HG03095 (cell line): Measurements from ENCODE around the gene JAZF1.

ENCODE experiments used
- ATAC-seq: cut with Tn5 transposase; IDR thresholded peaks from one replicate; pipeline ENCODE4 v1.9.1; 2021; ENCODE audit warnings: moderate library complexity; ENCODE audit not compliant: unreplicated experiment

Gene JAZF1

DNA sequence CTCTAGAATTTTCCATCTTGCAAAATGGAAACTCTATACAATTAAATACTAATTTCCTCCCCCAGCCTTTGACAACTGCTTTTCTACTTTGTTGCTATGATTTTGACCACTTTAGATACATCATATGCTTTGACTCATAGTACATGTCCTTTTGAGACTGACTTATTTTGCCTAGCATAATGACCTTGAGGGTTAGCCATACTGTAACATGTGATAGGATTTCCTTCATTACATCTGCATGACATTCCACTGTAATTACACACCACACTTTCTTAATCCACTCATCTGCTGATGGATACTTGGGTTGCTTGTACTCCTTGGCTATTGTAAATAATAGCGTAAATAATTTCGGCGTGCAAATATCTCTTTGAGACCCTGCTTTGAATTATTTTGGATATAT lies 127.7 kb downstream of the JAZF1 start:
- no peak for ATAC-seq

DNA sequence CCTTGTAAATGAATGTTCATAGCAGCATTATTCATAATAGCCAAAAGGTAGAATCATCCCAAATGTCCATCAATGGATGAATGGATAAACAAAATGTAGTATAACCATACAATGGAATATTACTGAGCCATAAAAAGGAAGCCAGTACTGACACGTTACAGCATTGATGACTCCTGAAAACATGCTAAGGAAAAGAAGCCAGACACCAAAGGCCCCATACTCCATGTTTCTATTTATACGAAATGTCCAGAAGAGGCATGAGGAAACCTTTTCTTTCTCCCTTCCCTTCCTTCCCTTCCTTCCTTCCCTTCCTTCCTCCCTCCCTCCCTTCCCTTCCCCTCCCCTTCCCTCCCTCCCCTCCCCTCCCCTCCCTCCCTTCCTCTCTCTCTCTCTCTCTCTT lies 131.9 kb downstream of the JAZF1 start:
- ATAC-seq: no peak

DNA sequence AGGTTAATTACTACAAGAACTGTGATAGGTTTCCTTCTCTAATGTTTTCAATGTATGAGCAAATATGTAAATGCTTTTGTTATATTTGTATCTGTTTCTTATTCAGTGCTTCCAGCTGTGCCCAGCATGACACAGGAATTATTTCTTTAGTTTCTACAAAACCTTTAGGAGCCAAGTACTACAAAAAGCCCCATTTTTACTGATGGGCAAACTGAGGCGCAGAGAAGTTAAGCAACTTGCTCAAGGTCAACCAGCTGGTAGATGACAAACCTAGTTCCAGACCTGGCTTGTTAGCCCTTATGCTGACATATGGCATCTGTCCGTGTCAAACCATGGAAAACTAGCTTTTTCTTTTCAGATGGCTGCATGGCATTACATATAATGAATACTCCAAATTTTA lies 134.6 kb downstream of the JAZF1 start:
- no peak for ATAC-seq

DNA sequence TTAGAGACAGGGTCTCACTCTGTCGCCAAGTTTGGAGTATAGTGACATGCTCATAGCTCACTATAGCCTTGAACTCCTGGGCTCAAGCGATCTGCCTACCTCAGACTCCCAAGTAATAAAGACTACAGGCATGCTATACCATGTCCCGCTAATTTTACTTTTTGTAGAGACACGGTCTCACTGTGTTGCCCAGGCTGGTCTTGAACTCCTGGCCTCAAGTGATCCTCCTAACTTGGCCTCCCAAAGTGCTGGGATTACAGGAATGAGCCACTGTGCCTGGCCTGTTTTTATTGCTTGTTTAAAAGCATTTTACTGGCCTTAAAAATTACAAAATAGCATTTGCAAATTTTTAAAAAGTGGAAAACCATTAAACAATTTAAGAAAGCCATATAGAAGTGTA lies 135.0 kb downstream of the JAZF1 start:
- ATAC-seq: no peak

DNA sequence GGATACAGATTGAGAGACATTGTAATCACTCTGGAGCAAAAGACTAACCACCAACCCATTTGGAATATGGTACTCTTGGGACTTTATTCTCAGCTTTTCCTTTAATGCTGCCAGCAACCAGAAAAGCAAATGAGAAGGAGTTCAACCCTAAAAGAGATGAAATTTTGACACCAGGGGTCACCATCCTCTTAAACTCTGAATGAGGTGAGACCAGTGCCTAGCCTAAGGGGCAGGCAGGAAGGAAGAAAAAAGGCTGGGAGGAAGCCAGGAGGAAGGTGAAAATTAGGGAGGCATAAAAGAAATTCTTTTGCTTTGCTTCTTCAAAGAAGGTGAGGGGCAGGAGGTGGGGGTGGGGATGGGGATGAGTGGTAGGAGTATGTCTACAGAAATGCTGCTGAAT lies 135.8 kb downstream of the JAZF1 start:
- no peak for ATAC-seq

DNA sequence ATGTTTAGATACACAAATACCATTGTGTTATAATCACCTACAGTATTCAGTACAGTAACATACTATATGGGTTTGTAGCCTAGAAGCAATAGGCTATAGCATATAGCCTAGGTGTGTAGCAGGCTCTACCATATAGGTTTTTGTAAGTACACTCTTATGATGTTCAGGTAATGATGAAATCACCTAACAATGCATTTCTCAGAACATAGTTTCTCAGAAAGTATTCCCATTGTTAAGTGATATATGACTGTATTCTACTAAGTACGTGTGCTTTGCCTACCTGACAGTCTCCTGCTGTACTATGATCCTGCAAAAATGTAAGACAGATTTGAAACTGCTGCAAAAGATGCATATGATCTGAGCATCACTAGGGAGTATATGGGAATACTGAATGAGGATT lies 137.9 kb downstream of the JAZF1 start:
- ATAC-seq: no peak

DNA sequence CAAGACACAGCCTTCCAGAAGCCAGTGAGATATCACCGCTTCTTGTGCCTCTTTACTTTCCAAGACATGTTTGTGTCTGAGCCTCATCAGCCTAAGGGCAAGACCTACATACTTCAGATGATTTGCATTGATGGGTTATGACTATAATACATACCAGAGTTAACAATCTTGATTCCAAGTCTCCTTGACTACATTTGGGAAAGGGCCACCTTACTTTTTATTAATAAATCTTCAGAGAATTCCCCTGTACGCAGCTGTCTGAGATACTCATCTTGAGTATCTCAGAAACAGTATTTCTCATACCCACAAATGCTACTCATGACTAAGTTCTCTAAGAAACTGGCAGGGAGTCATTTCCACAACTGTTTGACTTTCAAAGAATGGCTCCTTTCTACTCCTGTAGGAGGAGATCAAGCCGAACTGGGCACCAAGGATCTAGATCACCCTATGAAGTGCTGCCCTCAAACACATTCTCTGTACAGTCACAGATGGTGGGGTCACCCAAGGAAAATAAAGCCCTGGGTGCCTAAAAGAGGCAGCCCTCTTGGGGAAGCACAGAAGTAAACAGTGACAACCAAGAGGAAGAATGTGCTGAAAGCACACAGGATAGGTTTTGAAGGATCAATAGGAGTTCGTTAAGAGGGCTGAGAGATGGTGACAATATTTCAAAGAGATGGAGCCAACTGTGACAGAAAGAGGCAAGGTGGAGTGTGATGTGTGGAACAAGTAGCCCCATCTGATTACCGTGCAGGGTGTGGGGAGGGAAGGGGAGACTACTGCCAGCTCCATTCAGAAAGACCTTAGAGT lies 138.9 kb downstream of the JAZF1 start:
- ATAC-seq: no peak

DNA sequence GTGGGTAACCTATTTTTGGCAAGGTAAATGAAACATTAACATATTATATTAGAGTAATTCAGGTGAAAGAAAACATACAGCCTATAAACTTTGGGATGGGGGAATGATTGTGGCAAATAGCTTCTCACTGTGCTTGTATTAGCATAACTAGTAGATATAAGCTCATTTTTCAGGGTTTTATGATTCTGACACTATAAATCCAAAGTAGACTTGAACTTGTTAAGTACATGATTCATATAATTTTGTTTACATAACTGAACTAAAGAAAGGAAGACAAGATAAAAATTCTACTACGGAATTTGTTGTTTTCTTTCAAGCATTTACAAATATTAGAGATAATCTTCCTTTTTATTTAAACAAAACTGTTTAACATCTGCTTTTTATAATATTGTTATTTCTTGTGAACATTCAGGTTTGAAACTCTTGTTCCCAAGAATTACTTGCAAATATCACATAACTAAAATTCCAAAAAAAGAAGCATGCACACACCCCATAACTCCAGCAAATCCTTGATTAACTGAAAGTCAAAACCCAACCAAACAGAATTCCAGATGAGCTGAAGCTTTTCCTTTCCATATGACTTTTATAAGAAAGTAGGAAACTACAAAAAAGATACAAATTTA lies 142.3 kb downstream of the JAZF1 start:
- no peak for ATAC-seq

DNA sequence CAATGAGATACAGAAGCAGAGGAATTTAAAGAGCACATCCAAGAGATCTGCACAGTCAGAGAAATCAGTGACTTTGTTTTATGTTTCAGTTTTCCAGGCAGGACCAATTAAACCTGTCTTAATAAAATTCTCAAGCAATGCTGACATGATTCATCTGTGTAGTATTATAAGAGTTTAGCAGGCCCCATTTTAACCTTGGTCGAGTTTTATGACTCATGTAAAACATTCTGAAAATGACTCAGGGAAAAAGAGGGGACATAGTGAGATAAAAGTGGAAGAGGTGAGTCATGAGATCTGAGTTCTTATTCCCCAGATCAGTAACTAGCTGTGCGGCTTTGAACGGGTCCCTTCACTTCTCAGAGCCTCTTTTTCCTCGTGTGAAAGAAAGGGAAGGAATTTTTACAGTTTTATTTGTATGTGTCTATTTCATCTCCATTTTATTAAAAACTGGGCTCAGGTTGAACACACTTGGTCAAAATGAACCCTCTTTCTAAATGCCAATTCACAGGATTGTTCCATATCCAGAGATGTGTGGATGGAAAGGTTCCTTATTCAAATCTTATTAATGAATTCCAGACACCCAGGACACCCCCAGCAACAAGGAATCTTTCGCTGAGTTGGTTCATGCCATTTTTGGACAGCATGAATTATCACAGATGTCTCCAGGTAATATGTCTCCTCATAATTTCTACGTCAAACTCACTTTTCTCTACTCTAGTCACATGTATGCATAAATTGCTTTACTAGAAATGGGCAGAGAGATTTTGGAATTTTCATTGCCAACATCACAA lies 143.2 kb downstream of the JAZF1 start:
- ATAC-seq: peak; percentile 92

DNA sequence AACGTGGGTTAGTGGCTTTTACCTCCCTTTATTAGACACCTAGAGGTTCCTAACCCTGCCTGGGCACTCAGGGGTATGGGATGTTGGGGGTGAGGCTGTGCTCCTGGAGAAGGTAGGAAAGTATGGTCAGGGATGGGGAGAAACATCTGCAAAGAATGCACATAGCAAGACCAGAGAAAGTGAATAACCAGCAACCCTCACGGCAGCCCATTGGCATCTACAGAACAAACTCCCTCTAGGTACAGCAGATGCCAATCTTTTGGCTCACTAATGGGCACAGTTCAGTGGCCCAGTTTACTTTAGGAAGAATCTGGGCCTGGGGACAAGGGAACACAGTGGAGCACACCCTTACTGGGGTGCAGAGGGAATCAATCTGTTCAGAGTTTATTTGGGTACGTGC lies 143.9 kb downstream of the JAZF1 start:
- ATAC-seq: no peak

DNA sequence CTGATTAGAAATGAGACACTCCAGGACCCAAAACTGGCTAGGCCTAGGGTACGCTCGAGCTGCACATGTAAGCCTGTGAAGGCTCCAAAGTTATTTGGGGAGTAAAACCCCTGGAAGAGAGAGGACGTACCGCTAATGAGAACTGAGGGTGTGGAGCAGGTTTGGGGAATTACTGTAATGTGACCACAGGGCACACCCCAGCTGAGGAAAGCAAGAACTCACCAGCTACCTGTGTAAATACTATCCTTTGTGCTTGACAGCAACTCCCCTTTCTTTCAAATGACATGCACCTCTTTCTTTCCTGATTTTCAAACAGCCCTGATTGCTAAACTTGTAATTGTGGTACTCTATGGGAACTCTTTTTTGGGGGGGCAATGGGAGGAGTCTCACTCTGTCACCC lies 147.2 kb downstream of the JAZF1 start:
- ATAC-seq: no peak

DNA sequence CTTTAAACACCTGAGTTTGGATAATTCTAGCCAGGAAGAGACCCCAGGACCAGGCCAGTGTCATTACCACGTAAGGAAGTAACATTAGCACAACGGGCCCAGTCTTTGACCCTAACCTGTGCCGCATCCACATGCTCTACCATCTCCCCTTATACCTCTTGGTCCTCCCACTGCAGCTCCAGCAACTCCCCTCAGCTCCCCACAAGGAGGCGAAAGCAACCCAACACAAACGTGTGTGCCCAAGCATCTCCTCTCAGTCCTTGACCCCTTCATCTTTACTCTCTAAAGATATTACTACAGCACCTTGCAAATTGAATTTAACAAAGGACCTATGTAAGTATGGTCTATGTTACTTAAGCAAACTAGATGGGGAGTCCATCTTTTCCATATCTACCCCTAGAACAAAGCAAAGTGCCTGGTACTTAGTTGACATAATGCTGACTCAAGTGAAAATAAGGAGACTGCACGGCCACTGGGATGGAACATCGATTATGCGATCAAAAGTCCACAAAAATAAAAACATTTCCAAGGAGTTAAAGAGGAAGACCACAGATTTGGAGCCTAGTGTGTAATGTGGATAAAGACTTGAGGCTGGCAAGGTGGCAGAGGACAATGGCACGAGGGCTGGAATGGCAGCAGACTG lies 147.7 kb downstream of the JAZF1 start:
- no peak for ATAC-seq

DNA sequence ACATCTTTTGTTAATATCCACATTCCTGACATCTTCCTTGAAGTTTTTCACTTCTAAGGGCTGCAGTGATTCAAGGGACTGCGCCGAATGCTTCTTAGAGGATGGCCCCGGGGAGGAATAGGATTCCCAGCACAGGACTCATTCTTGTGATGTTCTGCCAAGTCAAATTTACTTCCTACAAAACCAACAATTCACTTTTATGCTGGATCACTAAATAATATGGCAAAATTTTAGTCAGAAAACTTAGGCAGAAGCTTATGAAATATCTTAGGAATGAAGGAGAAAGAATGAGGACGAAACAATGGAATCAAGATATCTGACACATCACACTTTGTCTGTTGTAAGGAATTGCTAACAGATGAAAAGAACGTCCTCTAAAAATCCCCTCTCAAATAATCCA lies 151.5 kb downstream of the JAZF1 start:
- no peak for ATAC-seq

DNA sequence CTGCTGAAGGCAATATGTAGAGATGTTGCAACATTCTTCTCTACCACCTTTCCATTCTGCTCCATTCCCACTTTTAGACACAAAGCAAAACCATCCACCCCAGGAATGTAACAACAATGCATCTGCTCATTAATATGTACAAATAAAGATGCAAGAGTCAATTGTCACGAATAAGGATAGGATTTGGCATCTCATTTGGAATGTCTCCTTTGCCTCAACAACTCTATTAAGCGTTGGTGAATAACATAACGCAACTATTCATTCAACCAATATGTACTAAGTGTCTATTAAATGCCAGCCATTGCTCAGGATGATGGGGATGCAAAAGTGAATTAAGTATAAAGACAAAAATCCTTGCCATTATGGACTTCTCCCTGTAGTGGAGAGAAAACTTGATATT lies 152.1 kb downstream of the JAZF1 start:
- no peak for ATAC-seq

DNA sequence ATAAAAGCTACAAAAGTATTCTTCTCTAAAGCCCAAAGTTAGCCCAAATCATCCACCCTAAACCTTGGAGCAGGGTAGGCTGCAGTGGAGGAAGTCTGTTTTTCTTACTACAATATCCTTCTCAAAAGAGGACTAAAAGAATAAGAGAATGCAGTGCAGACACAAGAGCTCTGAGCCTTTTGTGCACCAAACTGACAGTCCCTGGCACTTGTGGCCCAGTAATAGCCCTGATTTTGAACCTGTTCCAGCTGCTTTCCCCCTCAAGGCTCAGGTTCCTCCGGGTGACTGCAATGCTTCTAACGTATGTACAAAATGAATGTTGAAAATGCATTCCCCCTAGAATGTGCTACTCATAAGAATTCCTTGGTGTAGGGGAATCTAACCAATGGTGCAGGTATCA lies 154.4 kb downstream of the JAZF1 start:
- no peak for ATAC-seq

DNA sequence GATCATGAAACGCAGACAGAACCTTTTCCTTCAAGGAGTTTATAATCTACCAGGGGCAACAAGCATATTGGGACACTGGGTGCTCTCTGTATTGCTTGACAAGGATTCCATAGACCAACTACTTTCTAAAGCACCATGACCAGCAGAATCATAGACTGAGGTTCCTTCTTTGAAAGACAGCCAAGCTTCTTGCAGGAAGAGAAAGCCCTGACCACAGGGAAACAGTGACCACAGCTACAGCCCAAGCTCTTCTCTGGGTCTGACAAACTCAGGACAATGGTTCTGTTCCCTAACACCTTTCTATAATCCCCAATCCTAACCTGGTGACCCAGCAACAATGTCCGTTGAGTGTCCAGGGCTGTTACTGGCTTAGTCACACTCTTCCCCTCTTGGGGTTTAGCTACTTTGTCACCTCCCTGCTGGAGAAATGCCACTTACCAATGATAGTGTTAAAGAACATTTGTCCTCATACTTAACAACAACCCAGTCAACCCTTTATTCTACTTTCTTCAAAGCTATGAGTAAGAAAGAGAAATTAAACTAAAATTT lies 155.7 kb downstream of the JAZF1 start:
- ATAC-seq: no peak

DNA sequence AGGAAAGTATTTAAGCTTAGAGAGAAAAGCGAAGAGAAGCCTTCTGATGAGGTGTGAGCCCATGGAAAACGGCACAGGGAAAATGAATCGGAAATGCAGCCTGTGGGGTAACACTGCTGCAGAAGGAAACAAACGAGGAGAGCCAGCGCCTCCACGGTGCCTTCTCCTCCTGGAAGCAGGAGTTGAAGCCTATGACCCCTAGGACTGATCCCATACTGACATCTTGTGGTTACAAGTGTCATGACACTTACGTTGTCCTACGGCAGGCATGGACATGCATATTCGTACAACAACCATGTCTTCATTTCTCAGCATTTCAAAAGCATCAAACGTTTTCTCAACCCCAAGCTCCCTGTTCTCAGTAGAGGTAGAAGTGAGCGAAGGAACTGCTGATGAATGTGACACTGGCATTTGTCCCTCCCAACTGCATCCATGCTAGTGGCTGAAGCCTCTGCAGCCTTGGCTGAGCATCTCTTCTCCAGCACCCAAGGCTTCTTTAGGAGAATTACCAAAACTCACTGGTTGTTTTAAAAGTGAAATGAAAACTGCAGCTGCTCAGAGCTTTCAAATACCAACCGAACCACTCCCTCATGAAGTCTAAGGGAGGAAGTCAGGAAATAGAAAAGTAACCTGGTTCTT lies 160.2 kb downstream of the JAZF1 start:
- ATAC-seq: peak; percentile 80

DNA sequence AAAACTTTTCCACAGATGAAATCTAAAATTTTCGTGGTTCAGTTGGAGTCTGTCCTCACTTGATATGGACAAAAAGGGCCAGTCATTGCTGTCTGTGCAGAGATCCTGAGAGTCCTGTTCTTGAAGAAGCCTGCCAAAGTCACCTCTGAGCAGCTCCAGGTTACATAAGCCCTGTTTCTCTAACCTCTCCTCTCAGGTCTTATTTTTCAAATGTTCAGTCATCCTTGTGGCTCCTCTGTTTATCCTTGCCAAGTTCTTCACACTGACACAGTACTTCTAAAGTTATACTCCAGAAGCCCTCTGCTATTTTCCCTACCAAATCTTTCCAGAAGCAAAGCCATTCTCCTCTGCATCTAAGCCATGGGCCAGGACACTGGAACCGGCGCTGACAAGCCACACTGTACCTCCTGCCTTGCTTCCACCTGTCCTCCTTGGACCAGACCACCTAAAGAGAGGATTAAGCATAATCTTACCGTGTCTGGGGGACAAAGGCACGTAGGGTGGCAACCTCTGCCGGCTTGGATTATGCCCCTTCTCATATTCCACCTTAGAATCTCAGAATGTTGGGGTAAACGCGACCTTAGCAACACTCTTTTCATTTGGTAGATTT lies 161.6 kb downstream of the JAZF1 start:
- no peak for ATAC-seq

DNA sequence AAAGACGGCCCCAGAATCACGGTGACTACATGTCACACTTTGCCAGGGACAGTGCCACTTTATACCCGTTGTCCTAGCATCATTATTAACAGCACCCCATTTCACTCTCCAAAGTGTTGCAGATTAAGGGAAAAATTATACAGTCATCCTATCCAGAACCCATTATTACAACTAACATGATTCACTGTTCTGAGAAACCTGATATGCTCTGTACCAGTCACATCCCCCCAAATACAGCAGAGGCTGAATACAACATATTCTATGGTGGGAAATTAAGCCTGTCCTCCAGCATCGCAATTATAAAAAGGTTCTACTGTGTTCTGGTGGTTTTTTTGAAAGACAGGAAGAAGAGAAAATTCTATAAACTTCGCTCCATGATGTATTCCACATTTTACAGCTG lies 162.1 kb downstream of the JAZF1 start:
- no peak for ATAC-seq

DNA sequence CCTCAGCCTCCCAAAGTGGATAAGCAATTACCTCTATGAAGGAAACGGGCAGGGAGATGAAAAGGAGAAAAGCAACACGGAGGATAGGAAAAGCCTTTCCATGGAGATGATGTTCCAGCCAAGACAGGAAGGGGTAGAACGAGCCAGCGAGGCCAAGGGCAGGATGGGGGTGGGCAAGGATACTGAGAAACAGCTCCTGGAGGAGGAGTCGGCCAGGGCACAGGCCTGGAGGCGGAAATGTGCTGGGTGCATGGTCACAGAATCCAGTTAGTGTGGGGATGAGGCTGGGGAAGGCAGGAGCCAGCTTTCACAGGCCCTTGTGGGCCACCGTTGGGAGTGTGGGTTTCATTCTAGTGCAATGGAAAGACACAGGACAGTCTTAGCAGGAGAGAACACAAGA lies 162.6 kb downstream of the JAZF1 start:
- ATAC-seq: no peak
